HepG2 (cell line): ENCODE measurements around the gene RBM12. TPM values are rescaled to one million over a fixed set of nuclear protein-coding genes. Genes with fewer than 3 reads are reported as not detected.

Source experiments
- CEBPB ChIP-seq: IDR thresholded peaks from 2 replicates; pipeline ENCODE4 v1.6.1; 2011; ENCODE audit warnings: low read depth, low read length, improper control_type of control experiment, borderline replicate concordance
- FOXM1 ChIP-seq: sonication (generic); formaldehyde crosslinking; IDR thresholded peaks from 2 replicates; pipeline ENCODE4 v1.5.0; 2020; ENCODE audit warnings: missing genetic modification reagents
- FUBP1 ChIP-seq: sonication (generic); formaldehyde crosslinking; IDR thresholded peaks from 2 replicates; pipeline ENCODE4 v1.5.1; 2020; ENCODE audit warnings: missing genetic modification reagents, mild to moderate bottlenecking, borderline replicate concordance
- HNRNPK ChIP-seq: fragments of 200-400 bp; formaldehyde crosslinking; IDR thresholded peaks from 2 replicates; pipeline ENCODE4 v1.6.1; 2018; ENCODE audit warnings: low read length, low read depth, moderate library complexity, mild to moderate bottlenecking; ENCODE audit not compliant: poor library complexity, severe bottlenecking
- IRF1 ChIP-seq: sonication (generic); formaldehyde crosslinking; IDR thresholded peaks from 2 replicates; pipeline ENCODE4 v1.4.0; 2020; ENCODE audit warnings: low read depth, mild to moderate bottlenecking, missing genetic modification reagents
- ISL2 ChIP-seq: sonication (generic); formaldehyde crosslinking; IDR thresholded peaks from 2 replicates; pipeline ENCODE4 v1.5.0; 2020; ENCODE audit warnings: missing genetic modification reagents
- KLF6 ChIP-seq: IDR thresholded peaks from 2 replicates; pipeline ENCODE4 v1.8.0; 2016; ENCODE audit warnings: missing biosample characterization, missing genetic modification reagents
- KMT2B ChIP-seq: IDR thresholded peaks from 2 replicates; pipeline ENCODE4 v1.6.1; 2016; ENCODE audit warnings: missing genetic modification reagents, missing compliant biosample characterization
- MIER2 ChIP-seq: IDR thresholded peaks from 2 replicates; pipeline ENCODE4 v1.6.1; 2016; ENCODE audit warnings: missing biosample characterization, missing genetic modification reagents
- MXD1 ChIP-seq: sonication (generic); formaldehyde crosslinking; IDR thresholded peaks from 2 replicates; pipeline ENCODE4 v1.4.0; 2020; ENCODE audit warnings: mild to moderate bottlenecking, missing genetic modification reagents
- MYNN ChIP-seq: sonication (generic); formaldehyde crosslinking; IDR thresholded peaks from 2 replicates; pipeline ENCODE4 v1.4.0; 2020; ENCODE audit warnings: mild to moderate bottlenecking, low read depth, missing genetic modification reagents
- NBN ChIP-seq: fragments of 450-650 bp; conservative IDR thresholded peaks from 2 replicates; pipeline ENCODE4 v1.6.1; 2017
- NFATC3 ChIP-seq: sonication (generic); formaldehyde crosslinking; IDR thresholded peaks from 2 replicates; pipeline ENCODE4 v1.5.1; 2020; ENCODE audit warnings: mild to moderate bottlenecking, missing genetic modification reagents
- RBFOX2 ChIP-seq: fragments of 200-400 bp; formaldehyde crosslinking; IDR thresholded peaks from 2 replicates; pipeline ENCODE4 v1.6.1; 2017; ENCODE audit warnings: low read depth, mild to moderate bottlenecking, low read length
- SAFB2 ChIP-seq: sonication (generic); formaldehyde crosslinking; IDR thresholded peaks from 2 replicates; pipeline ENCODE4 v1.5.1; 2020; ENCODE audit warnings: missing genetic modification reagents, low read depth, mild to moderate bottlenecking, borderline replicate concordance
- SKI ChIP-seq: fragments of 450-650 bp; IDR thresholded peaks from one replicate; pipeline ENCODE4 v1.6.1; 2018; ENCODE audit warnings: mild to moderate bottlenecking; ENCODE audit not compliant: partially characterized antibody
- SP1 ChIP-seq, 2 experiments: fragments of 450-650 bp in 1 of 2; sonication (generic) in 1 of 2; formaldehyde crosslinking in 1 of 2; IDR thresholded peaks; 2 replicates each; pipeline versions ENCODE4 v1.4.0 to v1.6.1; 2016 to 2020; ENCODE audit warnings: missing genetic modification reagents in 1 of 2
- SUZ12 ChIP-seq: fragments of 150-350 bp; IDR thresholded peaks from 2 replicates; pipeline ENCODE4 v1.6.1; 2014; ENCODE audit warnings: low read depth, low read length
- YY1 ChIP-seq: IDR thresholded peaks from 2 replicates; pipeline ENCODE4 v1.6.1; 2011; ENCODE audit warnings: low read length, low read depth, moderate library complexity, mild to moderate bottlenecking; ENCODE audit not compliant: insufficient read depth, insufficient replicate concordance
- ZBTB34 ChIP-seq: sonication (generic); formaldehyde crosslinking; IDR thresholded peaks from 2 replicates; pipeline ENCODE4 v1.8.0; 2022; ENCODE audit warnings: mild to moderate bottlenecking, missing genetic modification reagents
- ZFYVE20 ChIP-seq: sonication (generic); formaldehyde crosslinking; IDR thresholded peaks from 2 replicates; pipeline ENCODE4 v1.8.0; 2023; ENCODE audit warnings: low read depth, mild to moderate bottlenecking, moderate library complexity, missing genetic modification reagents, borderline replicate concordance
- ZNF20 ChIP-seq: sonication (generic); formaldehyde crosslinking; IDR thresholded peaks from 2 replicates; pipeline ENCODE4 v1.4.0; 2020; ENCODE audit warnings: mild to moderate bottlenecking, moderate library complexity, missing genetic modification reagents
- ZNF207 ChIP-seq: fragments of 450-650 bp; IDR thresholded peaks from 2 replicates; pipeline ENCODE4 v1.6.1; 2016; ENCODE audit warnings: antibody characterized with exemption, borderline replicate concordance
- ZNF446 ChIP-seq: sonication (generic); formaldehyde crosslinking; IDR thresholded peaks from 2 replicates; pipeline ENCODE4 v1.5.0; 2020; ENCODE audit warnings: mild to moderate bottlenecking, missing genetic modification reagents
- ZNF451 ChIP-seq: sonication (generic); formaldehyde crosslinking; IDR thresholded peaks from 2 replicates; pipeline ENCODE4 v1.5.0; 2020; ENCODE audit warnings: mild to moderate bottlenecking, missing genetic modification reagents
- ZNF558 ChIP-seq: sonication (generic); formaldehyde crosslinking; IDR thresholded peaks from 2 replicates; pipeline ENCODE4 v1.9.0; 2022; ENCODE audit warnings: mild to moderate bottlenecking, missing genetic modification reagents, borderline replicate concordance
- ZNF616 ChIP-seq: sonication (generic); formaldehyde crosslinking; IDR thresholded peaks from 2 replicates; pipeline ENCODE4 v1.5.0; 2020; ENCODE audit warnings: low read depth, mild to moderate bottlenecking, missing genetic modification reagents
- ZNF768 ChIP-seq: sonication (generic); formaldehyde crosslinking; IDR thresholded peaks from 2 replicates; pipeline ENCODE4 v1.4.0; 2020; ENCODE audit warnings: missing genetic modification reagents
- polyA plus RNA-seq, 8 experiments: library from polyadenylated mRNA; depleted of rRNA in 3 of 8; stranded (reverse) in 7 of 8; unstranded in 1 of 8; fragments of >200 nt; fragmentation: Illumina TruSeq in 4 of 8; extraction: Trizol in 4 of 8; gene quantifications; 2 replicates each; pipeline versions ENCODE4 v1.2.1 to v1.2.3, GENCODE V29; 2011 to 2016; ENCODE audit warnings: low read depth in 4 of 8, missing spikeins in 1 of 8, mixed read lengths in 1 of 8; ENCODE audit not compliant: insufficient read depth in 1 of 8
- total RNA-seq, 5 experiments: library from RNA; depleted of rRNA; stranded (reverse); fragments of >200 nt; fragmentation: Illumina TruSeq; extraction: Trizol; gene quantifications; 2 replicates each; pipeline ENCODE4 v1.2.3, GENCODE V29; 2016; ENCODE audit warnings: low read depth in 1 of 5

RBM12 gene
- total and polyA plus RNA-seq, 2 of the 13 experiments (the other 11 are each of a cell fraction or from before 2014, with no cell fraction given) = 97.9 to 104 TPM

- TF ChIP-seq FOXM1 (CRISPR knock-in tag) = no peak
- no peak for TF ChIP-seq ZNF207
- TF ChIP-seq ZBTB34 (CRISPR knock-in tag) = no peak
- no peak for TF ChIP-seq MIER2 (CRISPR knock-in tag)
- no peak for TF ChIP-seq ZNF446 (CRISPR knock-in tag)
- no peak for TF ChIP-seq SKI
- no peak for TF ChIP-seq SUZ12
- TF ChIP-seq RBFOX2 = no peak
- TF ChIP-seq YY1 = peak; percentile 52
- TF ChIP-seq FUBP1 (CRISPR knock-in tag) = no peak; the same call in 1 of the 2 replicates
- no peak for TF ChIP-seq ISL2 (CRISPR knock-in tag)
- TF ChIP-seq ZNF20 (CRISPR knock-in tag) = no peak
- no peak for TF ChIP-seq HNRNPK
- no peak for TF ChIP-seq NFATC3 (CRISPR knock-in tag)
- peak; percentile 87 for TF ChIP-seq ZNF616 (CRISPR knock-in tag)
- no peak for TF ChIP-seq MYNN (CRISPR knock-in tag)
- TF ChIP-seq MXD1 (CRISPR knock-in tag) = 0 out of 2 replicates have a peak, but pooled peaks have one; percentile 56
- peak; percentile 40; the same call in 1 of the 2 replicates for TF ChIP-seq ZNF558 (CRISPR knock-in tag)
- no peak for TF ChIP-seq IRF1 (CRISPR knock-in tag)
- TF ChIP-seq NBN = no peak
- no peak for TF ChIP-seq CEBPB
- TF ChIP-seq KMT2B = no peak; the same call in 1 of the 2 replicates
- TF ChIP-seq ZNF768 (CRISPR knock-in tag) = no peak
- peak; percentile 49; the same call in 1 of the 2 replicates for TF ChIP-seq KLF6 (CRISPR knock-in tag)
- TF ChIP-seq ZNF451 = no peak
- TF ChIP-seq SP1 (IDR thresholded peaks at IDR 0.05) = no peak
- TF ChIP-seq SP1 (CRISPR knock-in tag; IDR thresholded peaks at IDR 0.05) = no peak
- peak; percentile 29; the same call in 1 of the 2 replicates for TF ChIP-seq SAFB2 (CRISPR knock-in tag)
- no peak for TF ChIP-seq ZFYVE20 (CRISPR knock-in tag)
Observed at GRCh38 chr20:35697696-35698297, 33.1 kb upstream of the RBM12 start (continued).
